Measurements from ENCODE around the gene DLG2.

DNA sequence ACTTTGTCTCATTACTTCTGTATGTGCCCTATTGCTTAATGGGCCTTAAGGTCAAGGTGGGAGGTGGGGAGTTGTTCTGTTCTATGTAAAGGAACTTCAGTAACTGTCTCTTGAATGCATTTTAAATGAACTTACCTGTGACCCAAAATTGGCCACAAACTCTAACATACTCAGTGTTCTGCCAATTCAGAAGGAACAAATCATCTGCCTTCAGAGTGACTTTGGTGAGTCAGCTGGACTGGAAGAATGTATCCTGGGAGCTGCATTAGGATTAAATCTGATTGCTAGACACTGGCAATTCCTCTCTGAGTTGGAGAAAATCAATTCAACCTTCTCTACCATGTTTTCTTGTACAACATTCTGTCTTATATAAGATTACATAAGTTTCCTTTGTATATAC lies 1104.8 kb downstream of the DLG2 start:
- no peak for TF ChIP-seq POLR2A (IDR thresholded peaks at IDR 0.05)
- TF ChIP-seq, protein P1, sequence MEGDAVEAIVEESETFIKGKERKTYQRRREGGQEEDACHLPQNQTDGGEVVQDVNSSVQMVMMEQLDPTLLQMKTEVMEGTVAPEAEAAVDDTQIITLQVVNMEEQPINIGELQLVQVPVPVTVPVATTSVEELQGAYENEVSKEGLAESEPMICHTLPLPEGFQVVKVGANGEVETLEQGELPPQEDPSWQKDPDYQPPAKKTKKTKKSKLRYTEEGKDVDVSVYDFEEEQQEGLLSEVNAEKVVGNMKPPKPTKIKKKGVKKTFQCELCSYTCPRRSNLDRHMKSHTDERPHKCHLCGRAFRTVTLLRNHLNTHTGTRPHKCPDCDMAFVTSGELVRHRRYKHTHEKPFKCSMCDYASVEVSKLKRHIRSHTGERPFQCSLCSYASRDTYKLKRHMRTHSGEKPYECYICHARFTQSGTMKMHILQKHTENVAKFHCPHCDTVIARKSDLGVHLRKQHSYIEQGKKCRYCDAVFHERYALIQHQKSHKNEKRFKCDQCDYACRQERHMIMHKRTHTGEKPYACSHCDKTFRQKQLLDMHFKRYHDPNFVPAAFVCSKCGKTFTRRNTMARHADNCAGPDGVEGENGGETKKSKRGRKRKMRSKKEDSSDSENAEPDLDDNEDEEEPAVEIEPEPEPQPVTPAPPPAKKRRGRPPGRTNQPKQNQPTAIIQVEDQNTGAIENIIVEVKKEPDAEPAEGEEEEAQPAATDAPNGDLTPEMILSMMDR (IDR thresholded peaks at IDR 0.05), result no peak

Data from suprapubic skin (tissue), 3 donors.